Neural progenitor cell (in vitro differentiated cells): ENCODE results near the gene ZNF326. TPM values are rescaled to one million over a fixed set of nuclear protein-coding genes. Genes with fewer than 3 reads are reported as not detected.

Experiments
- DNase-seq: peaks from one replicate; pipeline ENCODE4 v3.0.0-alpha.2; 2016; ENCODE audit warnings: low spot score
- H2AFZ ChIP-seq: fragments of 200-600 bp; sonication (generic); replicated peaks from 2 replicates; pipeline ENCODE4 v1.6.1; 2016; ENCODE audit warnings: antibody characterized with exemption
- H3F3A ChIP-seq: fragments of 200-600 bp; sonication (generic); 2 replicates; pipeline ENCODE4 v1.6.1; 2016; ENCODE audit warnings: antibody characterized with exemption, low read depth
- H3K27ac ChIP-seq: fragments of 200-600 bp; sonication (generic); 2 replicates; pipeline ENCODE4 v1.5.1; 2016; ENCODE audit warnings: mild to moderate bottlenecking
- H3K27me3 ChIP-seq: fragments of 200-600 bp; sonication (generic); 2 replicates; pipeline ENCODE4 v1.6.1; 2016; ENCODE audit warnings: mild to moderate bottlenecking, moderate library complexity
- H3K36me3 ChIP-seq: fragments of 200-600 bp; sonication (generic); 2 replicates; pipeline ENCODE4 v1.5.1; 2016
- H3K4me1 ChIP-seq: fragments of 200-600 bp; sonication (generic); 2 replicates; pipeline ENCODE4 v1.6.1; 2016; ENCODE audit warnings: mixed run types
- H3K4me2 ChIP-seq: fragments of 200-600 bp; sonication (generic); 2 replicates; pipeline ENCODE4 v1.6.1; 2016
- H3K4me3 ChIP-seq: fragments of 200-600 bp; sonication (generic); 2 replicates; pipeline ENCODE4 v1.5.1; 2016
- H3K79me2 ChIP-seq: fragments of 200-600 bp; sonication (generic); 2 replicates; pipeline ENCODE4 v1.6.1; 2016; ENCODE audit warnings: low read depth
- H3K9ac ChIP-seq: fragments of 200-600 bp; sonication (generic); 2 replicates; pipeline ENCODE4 v1.6.1; 2016
- H3K9me3 ChIP-seq: fragments of 200-600 bp; sonication (generic); 2 replicates; pipeline ENCODE4 v1.5.1; 2016; ENCODE audit warnings: low read depth
- H4K20me1 ChIP-seq: fragments of 200-600 bp; sonication (generic); 2 replicates; pipeline ENCODE4 v1.6.1; 2016; ENCODE audit warnings: low read depth
- H3K27ac Mint-ChIP-seq: 3 replicates; pipeline ENCODE4 v1.8.0; 2021; ENCODE audit warnings: mixed read lengths
- H3K27me3 Mint-ChIP-seq: 2 replicates; pipeline ENCODE4 v1.8.0; 2022; ENCODE audit warnings: low read depth, mild to moderate bottlenecking, inconsistent platforms, moderate library complexity, mixed read lengths; ENCODE audit not compliant: insufficient read depth
- H3K36me3 Mint-ChIP-seq: 3 replicates; pipeline ENCODE4 v1.8.0; 2021; ENCODE audit warnings: mixed read lengths
- H3K4me1 Mint-ChIP-seq: 3 replicates; pipeline ENCODE4 v1.8.0; 2021; ENCODE audit warnings: mixed read lengths
- H3K4me3 Mint-ChIP-seq: 3 replicates; pipeline ENCODE4 v1.8.0; 2021; ENCODE audit warnings: mild to moderate bottlenecking, moderate library complexity, mixed read lengths
- H3K9me3 Mint-ChIP-seq: 3 replicates; pipeline ENCODE4 v1.8.0; 2020; ENCODE audit warnings: mixed read lengths
- CTCF ChIP-seq: fragments of 200-600 bp; sonication (generic); IDR thresholded peaks from 2 replicates; pipeline ENCODE4 v1.5.1; 2017; ENCODE audit warnings: antibody characterized with exemption, mild to moderate bottlenecking
- EZH2 ChIP-seq: fragments of 200-600 bp; sonication (generic); IDR thresholded peaks from 2 replicates; pipeline ENCODE4 v1.6.1; 2017; ENCODE audit warnings: antibody characterized with exemption, mild to moderate bottlenecking, moderate library complexity
- EZH2phosphoT487 ChIP-seq: fragments of 200-600 bp; sonication (generic); IDR thresholded peaks from 2 replicates; pipeline ENCODE4 v1.6.1; 2017; ENCODE audit warnings: antibody characterized with exemption
- total RNA-seq: library from RNA; depleted of rRNA; stranded (reverse); fragments of >200 nt; gene quantifications from 2 replicates; pipeline ENCODE4 v1.2.3, GENCODE V29; 2015; ENCODE audit warnings: low replicate concordance

The ZNF326 gene
- total RNA-seq, 1 donor from 2014 or later = 45.0 TPM

- no peak overlapping the region for H3K4me3 ChIP-seq
- no peaks in the 10 kb centered on the region for H3K79me2 ChIP-seq
- H3K27me3 Mint-ChIP-seq = peaks cover 2% of the 10 kb centered on the region
- no peaks in the 10 kb centered on the region for H4K20me1 ChIP-seq
- H3K4me3 Mint-ChIP-seq = no peak overlapping the region
- H3K27me3 ChIP-seq = no peaks in the 10 kb centered on the region
- DNase-seq = no peak
- TF ChIP-seq EZH2 (no peak), CTCF (no peak), EZH2phosphoT487 (no peak)
- no peak overlapping the region for H3K4me2 ChIP-seq
- peaks cover 3% of the 10 kb centered on the region for H3K9me3 Mint-ChIP-seq
- H3K27ac Mint-ChIP-seq = no peak overlapping the region
- H3K27ac ChIP-seq = no peak overlapping the region
- no peaks in the 10 kb centered on the region for H3K36me3 ChIP-seq
- no peak overlapping the region for H2AFZ ChIP-seq
- H3K4me1 ChIP-seq = peaks cover 8% of the 10 kb centered on the region
- H3F3A ChIP-seq = no peaks in the 10 kb centered on the region
- H3K36me3 Mint-ChIP-seq = no peaks in the 10 kb centered on the region
- H3K9ac ChIP-seq = no peak overlapping the region
- no peaks in the 10 kb centered on the region for H3K9me3 ChIP-seq
- H3K4me1 Mint-ChIP-seq = peaks cover 5% of the 10 kb centered on the region
Measured at GRCh38 chr1:89986020-89986419, 8.9 kb upstream of the ZNF326 start.

- H3F3A ChIP-seq = no peaks in the 10 kb centered on the region
- Mint-ChIP-seq H3K9me3 (peaks cover 3% of the 10 kb centered on the region), H3K4me3 (no peak overlapping the region), H3K27ac (no peak overlapping the region), H3K4me1 (peaks cover 16% of the 10 kb centered on the region), H3K36me3 (no peaks in the 10 kb centered on the region), H3K27me3 (no peaks in the 10 kb centered on the region)
- no peak overlapping the region for H3K4me3 ChIP-seq
- TF ChIP-seq CTCF = peak; percentile 94
- TF ChIP-seq EZH2 = no peak
- no peak overlapping the region for H3K27ac ChIP-seq
- H2AFZ ChIP-seq = no peak overlapping the region
- H3K27me3 ChIP-seq = no peaks in the 10 kb centered on the region
- no peak overlapping the region for H3K4me2 ChIP-seq
- H3K9ac ChIP-seq = no peak overlapping the region
- H3K79me2 ChIP-seq = no peaks in the 10 kb centered on the region
- H3K9me3 ChIP-seq = no peaks in the 10 kb centered on the region
- peaks cover 14% of the 10 kb centered on the region for H3K4me1 ChIP-seq
- H3K36me3 ChIP-seq = no peaks in the 10 kb centered on the region
- peak; percentile 61 for DNase-seq
- no peaks in the 10 kb centered on the region for H4K20me1 ChIP-seq
Measured at GRCh38 chr1:89987159-89987819, 7.6 kb upstream of the ZNF326 start.

GRCh38 chr1:89989099-89989498 lies 5.8 kb upstream of the ZNF326 start:
- H3K27me3 ChIP-seq = no peaks in the 10 kb centered on the region
- TF ChIP-seq EZH2phosphoT487 (no peak), CTCF (no peak), EZH2 (no peak)
- H3K27me3 Mint-ChIP-seq = peaks cover 3% of the 10 kb centered on the region

More at GRCh38 chr1:89989099-89989498, 5.8 kb upstream of the ZNF326 start:
- Histone ChIP-seq H3K9me3 (no peaks in the 10 kb centered on the region), H3K4me1 (peaks cover 14% of the 10 kb centered on the region), H3K4me3 (no peak overlapping the region), H3K36me3 (no peaks in the 10 kb centered on the region), H4K20me1 (no peaks in the 10 kb centered on the region), H3K27ac (no peak overlapping the region), H3F3A (peaks cover under 1% of the 10 kb centered on the region), H3K79me2 (no peaks in the 10 kb centered on the region), H3K4me2 (no peak overlapping the region), H2AFZ (no peak overlapping the region), H3K9ac (no peak overlapping the region)
- Mint-ChIP-seq H3K27ac (no peak overlapping the region), H3K36me3 (no peaks in the 10 kb centered on the region), H3K4me3 (no peak overlapping the region), H3K4me1 (peaks cover 18% of the 10 kb centered on the region), H3K9me3 (no peaks in the 10 kb centered on the region)
- no peak for DNase-seq
